ENCODE results near the gene SLC1A7. TPM values are rescaled to one million over a fixed set of nuclear protein-coding genes. Genes with fewer than 3 reads are reported as not detected.

The SLC1A7 gene
- total and polyA plus RNA-seq, 5 experiments from 2014 or later = not detected

DNA sequence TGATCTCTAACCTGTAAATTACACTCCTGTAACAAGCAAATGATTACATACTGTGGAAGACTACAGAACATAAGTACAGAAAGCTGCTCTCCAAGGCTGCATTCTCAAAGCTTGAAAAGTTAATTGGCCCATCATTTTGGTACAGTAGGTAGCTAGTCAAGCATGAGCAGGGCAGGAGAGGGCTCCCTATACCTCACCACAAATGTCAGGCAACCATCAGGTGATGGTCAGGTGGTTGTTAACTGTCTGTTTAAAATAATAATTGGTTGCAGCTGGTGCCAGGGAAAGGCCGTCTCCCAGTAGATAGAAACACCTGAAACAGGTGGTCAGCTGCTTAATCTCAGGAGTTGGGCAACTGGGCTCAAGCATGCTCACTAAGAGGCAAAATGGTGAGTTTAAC is 13.1 kb upstream of the SLC1A7 start:
- no peaks in the 10 kb centered on the region for H3K9me3 Mint-ChIP-seq
- DNase-seq (no peak), ATAC-seq (no peak)
- POLR2A ChIA-PET = no interaction called here
- peaks cover 0 to 4% (median 3%) of the 10 kb centered on the region in 5 donors for H3K27me3 Mint-ChIP-seq
- H3K4me1 Mint-ChIP-seq = no peaks in the 10 kb centered on the region
- H3K4me3 Mint-ChIP-seq = no peak overlapping the region
- no peaks in the 10 kb centered on the region for H3K36me3 Mint-ChIP-seq
- H3K27ac Mint-ChIP-seq = no peak overlapping the region

DNA sequence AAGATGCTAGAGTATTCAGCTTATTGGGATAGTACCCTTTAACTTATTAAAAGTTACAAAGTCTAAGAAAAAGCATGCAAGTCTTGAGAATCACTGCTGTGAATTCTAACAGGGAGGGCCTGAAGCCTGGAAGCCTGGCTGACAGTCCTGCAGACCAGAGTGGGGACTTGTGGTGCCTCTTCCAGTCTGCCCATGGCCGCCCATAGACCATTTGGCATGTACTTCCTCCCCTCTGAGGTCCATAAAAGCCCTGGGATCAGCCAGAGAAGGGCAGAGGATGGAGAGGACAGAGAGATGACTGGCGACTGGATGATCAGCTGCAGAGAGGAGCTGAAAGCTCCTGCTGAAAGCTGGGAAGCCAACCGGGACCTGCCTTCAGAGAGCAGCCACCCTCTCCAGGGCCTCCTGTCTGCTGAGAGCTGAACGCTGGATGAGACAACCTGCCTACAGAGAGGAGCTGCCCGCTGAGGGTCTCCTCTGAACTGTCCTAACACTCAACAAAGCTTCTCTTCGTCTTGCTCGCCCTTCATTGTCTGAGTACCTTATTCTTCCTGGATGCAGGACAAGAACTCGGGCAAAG is 12.5 kb upstream of the SLC1A7 start:
- H3K27me3 Mint-ChIP-seq = peaks cover 0 to 4% (median 3%) of the 10 kb centered on the region in 5 donors
- no peaks in the 10 kb centered on the region for H3K4me1 Mint-ChIP-seq
- no peak for DNase-seq
- peak overlapping the region in 1 of 10 donors; percentile 9 for H3K27ac Mint-ChIP-seq
- H3K36me3 Mint-ChIP-seq = no peaks in the 10 kb centered on the region
- POLR2A ChIA-PET = no interaction called here
- H3K9me3 Mint-ChIP-seq = no peaks in the 10 kb centered on the region
- H3K4me3 Mint-ChIP-seq = no peak overlapping the region
- no peak for ATAC-seq

DNA sequence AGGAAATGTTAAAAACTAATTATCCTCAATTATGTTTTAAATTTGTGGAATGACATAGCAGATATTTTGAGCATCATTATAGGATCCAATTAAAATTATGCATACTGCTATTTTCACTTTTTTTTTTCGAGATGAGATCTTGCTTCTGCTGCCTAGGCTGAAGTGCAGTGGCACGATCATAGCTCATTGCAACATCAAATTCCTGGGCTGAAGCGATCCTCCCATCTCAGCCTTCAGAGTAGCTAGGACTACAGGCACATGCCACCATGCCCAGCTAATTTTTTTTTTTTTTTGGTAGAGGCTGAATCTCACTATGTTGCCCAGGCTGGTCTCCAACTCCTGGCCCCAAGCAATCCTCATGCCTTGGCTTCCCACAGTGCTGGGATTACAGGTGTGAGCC is 11.3 kb upstream of the SLC1A7 start:
- ATAC-seq = no peak
- H3K4me1 Mint-ChIP-seq = no peaks in the 10 kb centered on the region

DNA sequence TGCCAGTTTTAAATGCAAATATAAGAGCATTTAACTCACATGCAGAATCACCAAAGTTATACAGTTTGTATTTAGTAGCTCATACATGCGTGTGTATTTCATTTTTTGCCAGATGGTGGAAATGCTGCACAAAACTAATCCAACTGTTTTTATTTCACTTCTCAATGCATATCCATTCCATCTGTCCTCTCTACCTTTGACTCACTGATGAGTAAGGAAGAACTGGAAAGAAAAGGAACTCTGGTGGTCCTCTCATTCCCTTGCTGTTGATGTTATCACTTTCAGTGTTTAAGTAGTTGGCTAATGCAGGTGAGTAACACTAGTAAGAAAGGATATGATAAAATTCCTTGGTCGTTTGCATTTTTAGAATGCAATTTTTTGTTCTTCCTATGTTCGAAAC is 5.7 kb upstream of the SLC1A7 start:
- DNase-seq = no peak
- H3K4me1 Mint-ChIP-seq = peaks cover 0 to 6% (median 0%) of the 10 kb centered on the region in 4 donors
- no peak for ATAC-seq
- no peak overlapping the region for H3K27ac Mint-ChIP-seq
- no peaks in the 10 kb centered on the region for H3K9me3 Mint-ChIP-seq
- no peaks in the 10 kb centered on the region for H3K36me3 Mint-ChIP-seq
- no peak overlapping the region for H3K4me3 Mint-ChIP-seq
- POLR2A ChIA-PET = no interaction called here
- H3K27me3 Mint-ChIP-seq = peaks cover 0 to 4% (median 0%) of the 10 kb centered on the region in 5 donors

More for the DNA sequence above, 11.3 kb upstream of the SLC1A7 start:
- POLR2A ChIA-PET = no interaction called here
- H3K4me3 Mint-ChIP-seq = no peak overlapping the region
- peaks cover 0 to 4% (median 3%) of the 10 kb centered on the region in 5 donors for H3K27me3 Mint-ChIP-seq
- no peak for DNase-seq
- H3K9me3 Mint-ChIP-seq = no peaks in the 10 kb centered on the region
- H3K27ac Mint-ChIP-seq = no peak overlapping the region
- H3K36me3 Mint-ChIP-seq = no peaks in the 10 kb centered on the region

DNA sequence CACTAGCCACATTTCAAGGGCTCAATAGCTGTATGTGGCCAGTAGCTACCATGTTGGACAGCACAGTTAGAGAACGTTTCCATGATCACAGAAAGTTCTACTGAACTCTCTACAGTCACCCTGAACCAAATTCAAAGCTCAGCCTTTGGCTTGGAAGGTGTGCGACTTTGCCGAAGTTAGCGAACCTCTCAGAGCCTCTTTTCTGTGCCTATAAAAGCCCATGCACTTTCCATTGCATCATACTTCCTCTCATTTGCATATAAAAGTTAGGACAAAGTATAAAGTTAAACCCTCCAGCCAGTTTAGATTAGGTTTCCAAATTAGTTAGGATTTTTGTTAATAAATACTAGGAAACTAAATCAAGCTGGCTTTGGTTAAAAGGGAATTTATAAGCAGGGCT is 4.7 kb upstream of the SLC1A7 start:
- no peak for DNase-seq
- H3K36me3 Mint-ChIP-seq = no peaks in the 10 kb centered on the region
- H3K4me1 Mint-ChIP-seq = peaks cover 0 to 6% (median 0%) of the 10 kb centered on the region in 4 donors
- POLR2A ChIA-PET = no interaction called here
- H3K27ac Mint-ChIP-seq = no peak overlapping the region
- H3K4me3 Mint-ChIP-seq = no peak overlapping the region
- peaks cover 0 to 2% (median 0%) of the 10 kb centered on the region in 5 donors for H3K27me3 Mint-ChIP-seq
- no peak for ATAC-seq
- no peaks in the 10 kb centered on the region for H3K9me3 Mint-ChIP-seq

DNA sequence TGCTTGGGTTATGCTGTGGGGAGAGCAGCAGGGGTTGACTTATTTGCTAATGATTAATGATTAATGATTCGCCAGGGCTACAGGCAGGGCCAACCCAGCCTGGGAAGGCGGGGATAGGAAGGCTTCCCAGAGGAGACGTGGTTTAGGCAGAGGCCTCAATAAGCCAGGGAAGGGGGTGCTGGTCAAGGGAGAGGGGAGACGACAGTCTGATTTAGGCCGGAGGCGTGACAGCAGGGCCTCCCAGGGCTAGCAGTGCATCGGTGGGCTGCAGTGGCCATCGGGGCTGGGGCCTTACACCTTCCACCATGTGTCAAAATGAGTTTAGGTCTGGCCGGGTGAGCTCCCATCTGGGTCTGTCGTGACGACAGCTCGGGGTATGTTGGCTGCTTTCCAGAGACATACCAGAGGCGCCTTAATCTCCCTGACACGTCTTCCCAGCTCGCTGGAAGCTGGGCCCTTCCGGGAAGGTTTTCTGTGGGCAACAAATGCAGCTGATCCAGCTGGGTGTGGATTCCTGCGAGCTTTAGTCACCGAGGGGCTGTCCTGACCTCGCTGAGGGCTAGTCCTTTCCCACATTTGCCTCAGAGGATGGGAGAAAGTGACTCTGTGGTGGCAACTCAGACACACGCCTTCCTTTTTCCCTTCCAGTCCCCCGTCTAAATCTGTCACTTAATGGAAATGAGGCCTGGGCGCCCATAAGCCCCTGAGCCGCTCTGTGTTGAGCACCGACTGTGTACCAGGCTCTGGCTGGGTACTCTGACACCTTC is 3.7 kb upstream of the SLC1A7 start:
- peaks cover 0 to 6% (median 0%) of the 10 kb centered on the region in 4 donors for H3K4me1 Mint-ChIP-seq
- H3K27me3 Mint-ChIP-seq = peaks cover 0 to 5% (median 2%) of the 10 kb centered on the region in 5 donors
- ATAC-seq (no peak), DNase-seq (no peak)
- no peaks in the 10 kb centered on the region for H3K36me3 Mint-ChIP-seq
- POLR2A ChIA-PET = no interaction called here
- H3K9me3 Mint-ChIP-seq = no peaks in the 10 kb centered on the region
- H3K4me3 Mint-ChIP-seq = no peak overlapping the region
- no peak overlapping the region for H3K27ac Mint-ChIP-seq

DNA sequence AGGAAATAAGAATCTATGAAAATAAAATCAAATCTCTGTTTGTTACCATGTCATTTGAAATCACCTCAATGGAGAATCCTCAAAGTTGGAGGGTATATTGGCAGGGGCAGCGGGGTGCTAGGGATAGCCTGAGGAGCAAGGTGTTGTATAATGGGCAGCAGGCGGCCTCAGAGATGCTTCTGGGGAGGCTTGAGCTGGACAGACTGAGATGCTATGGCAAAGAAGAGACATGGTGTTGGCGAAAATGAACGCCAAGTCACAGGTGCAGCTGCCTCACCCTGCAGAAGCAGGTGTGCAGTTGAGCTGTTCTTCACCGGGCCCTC is 3.1 kb upstream of the SLC1A7 start:
- H3K36me3 Mint-ChIP-seq = no peaks in the 10 kb centered on the region
- peaks cover 0 to 5% (median 2%) of the 10 kb centered on the region in 5 donors for H3K27me3 Mint-ChIP-seq
- H3K4me1 Mint-ChIP-seq = peaks cover 0 to 6% (median 0%) of the 10 kb centered on the region in 4 donors
- POLR2A ChIA-PET = no interaction called here
- no peak overlapping the region for H3K4me3 Mint-ChIP-seq
- DNase-seq (no peak), ATAC-seq (no peak)
- no peaks in the 10 kb centered on the region for H3K9me3 Mint-ChIP-seq
- no peak overlapping the region for H3K27ac Mint-ChIP-seq

DNA sequence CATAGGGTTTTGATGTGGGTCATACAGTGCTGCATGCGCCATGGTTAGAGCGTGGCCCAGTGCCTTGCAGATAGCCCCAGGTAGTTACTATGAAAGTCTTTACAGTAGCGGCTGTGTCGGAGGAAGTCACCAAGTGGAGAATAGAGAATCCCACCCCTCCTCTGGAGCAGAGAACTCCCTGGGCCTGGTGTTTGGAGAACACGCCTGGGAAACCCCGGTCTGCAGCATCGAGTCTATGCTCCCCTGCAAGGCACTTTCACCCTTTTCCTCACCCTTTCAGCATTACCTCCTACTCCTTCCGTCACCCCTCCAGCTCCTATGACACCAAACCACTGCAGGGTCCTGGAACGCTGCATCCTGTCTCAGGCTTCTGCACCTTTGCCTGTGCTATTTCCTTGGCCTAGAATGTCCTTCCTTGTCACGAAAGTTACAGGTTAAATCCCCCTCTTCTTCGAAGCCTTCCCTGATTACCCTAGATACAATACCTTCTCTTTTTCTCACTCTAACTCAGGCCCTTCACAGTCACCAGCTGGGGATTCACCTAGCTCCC is 2.7 kb upstream of the SLC1A7 start:
- ATAC-seq (no peak), DNase-seq (no peak)
- Mint-ChIP-seq H3K36me3 (no peaks in the 10 kb centered on the region), H3K27me3 (peaks cover 0 to 5% (median 2%) of the 10 kb centered on the region in 5 donors), H3K27ac (no peak overlapping the region), H3K4me1 (peaks cover 0 to 6% (median 0%) of the 10 kb centered on the region in 4 donors), H3K4me3 (no peak overlapping the region), H3K9me3 (no peaks in the 10 kb centered on the region)
- POLR2A ChIA-PET = no interaction called here

DNA sequence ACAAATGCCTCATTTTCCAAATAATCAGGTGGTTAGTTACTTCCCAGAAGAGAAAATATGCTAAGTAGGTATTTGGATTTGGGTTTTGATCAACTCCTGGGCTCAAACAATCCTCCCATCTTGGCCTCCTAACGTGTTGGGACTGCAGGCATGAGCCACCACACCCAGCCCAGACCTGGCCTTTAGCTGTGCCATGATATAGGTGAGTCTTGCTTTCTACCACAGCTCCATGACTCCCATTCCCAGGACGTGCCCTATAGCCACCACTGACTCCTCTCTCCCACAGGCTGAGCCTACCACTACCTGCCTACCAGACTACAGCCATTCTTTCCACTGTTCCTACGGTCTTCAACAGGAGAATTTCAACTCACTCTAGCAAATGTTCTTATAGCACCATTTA is 1.8 kb upstream of the SLC1A7 start:
- H3K4me1 Mint-ChIP-seq = peaks cover 0 to 6% (median 0%) of the 10 kb centered on the region in 4 donors
- H3K27ac Mint-ChIP-seq = no peak overlapping the region
- ATAC-seq (no peak), DNase-seq (no peak)
- no peaks in the 10 kb centered on the region for H3K9me3 Mint-ChIP-seq
- H3K36me3 Mint-ChIP-seq = no peaks in the 10 kb centered on the region
- H3K4me3 Mint-ChIP-seq = no peak overlapping the region
- POLR2A ChIA-PET = no interaction called here
- H3K27me3 Mint-ChIP-seq = peaks cover 0 to 5% (median 2%) of the 10 kb centered on the region in 5 donors

DNA sequence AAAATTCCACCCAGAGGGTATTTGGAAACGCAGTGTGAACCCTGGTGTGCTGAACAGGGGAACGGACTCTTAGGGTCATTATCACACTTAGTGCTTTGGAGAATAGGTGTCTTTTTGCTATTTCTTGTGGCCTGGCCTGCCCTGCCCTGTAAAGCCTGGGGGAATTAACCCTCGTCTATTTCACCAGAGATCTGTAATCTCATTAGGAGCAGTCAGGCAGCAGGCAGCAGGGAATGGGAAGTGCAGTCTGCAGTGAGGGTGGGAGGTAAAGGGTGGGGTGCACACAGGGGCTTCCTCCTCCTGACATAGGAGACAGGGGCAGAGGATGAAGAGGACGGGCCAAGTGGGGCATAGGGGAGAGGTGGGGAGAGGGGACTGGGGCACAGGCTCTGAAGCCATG is 1.1 kb upstream of the SLC1A7 start:
- ATAC-seq = no peak

DNA sequence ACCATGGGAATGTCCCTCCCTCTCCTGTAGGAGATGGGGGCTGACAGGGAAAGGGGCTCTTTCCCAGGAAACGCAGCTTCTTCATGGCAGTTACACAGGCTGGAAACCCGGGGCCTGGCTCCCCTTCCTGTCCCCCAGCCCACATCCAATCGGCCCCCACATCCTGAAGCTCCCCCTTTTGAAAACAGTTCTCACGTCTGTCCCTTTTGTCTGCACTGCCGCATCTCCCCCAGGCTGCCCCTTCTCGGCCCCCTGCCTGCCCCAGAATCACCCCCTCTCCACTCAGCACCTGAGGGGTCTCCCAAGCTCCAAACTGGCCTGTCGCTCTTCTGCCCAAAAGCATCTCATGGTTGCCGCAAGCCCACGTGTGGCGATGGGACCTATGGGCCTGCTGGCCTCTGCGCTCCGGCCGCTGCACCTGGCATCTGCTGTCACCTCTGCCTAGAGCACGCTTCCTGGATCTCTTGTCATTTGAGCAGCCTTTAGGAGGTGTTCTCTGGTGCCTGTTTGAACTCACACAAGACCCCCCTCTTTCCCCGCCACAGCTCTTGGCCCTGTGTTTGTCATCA is 867 bp downstream of the SLC1A7 start:
- H3K36me3 Mint-ChIP-seq = peaks cover 0 to 11% (median 4%) of the 10 kb centered on the region in 3 donors
- no peak for ATAC-seq
- H3K27ac Mint-ChIP-seq = no peak overlapping the region
- H3K9me3 Mint-ChIP-seq = peaks cover 0 to 12% (median 3%) of the 10 kb centered on the region in 9 donors
- POLR2A ChIA-PET = no interaction called here
- DNase-seq = no peak
- no peak overlapping the region for H3K4me3 Mint-ChIP-seq
- H3K4me1 Mint-ChIP-seq = peaks cover 0 to 6% (median 0%) of the 10 kb centered on the region in 4 donors
- H3K27me3 Mint-ChIP-seq = peaks cover 0 to 5% (median 2%) of the 10 kb centered on the region in 5 donors

More for the DNA sequence above, 1.1 kb upstream of the SLC1A7 start:
- Mint-ChIP-seq H3K9me3 (peaks cover 0 to 4% (median 0%) of the 10 kb centered on the region in 9 donors), H3K27me3 (peaks cover 0 to 5% (median 2%) of the 10 kb centered on the region in 5 donors), H3K27ac (no peak overlapping the region), H3K4me3 (no peak overlapping the region), H3K36me3 (no peaks in the 10 kb centered on the region), H3K4me1 (peaks cover 0 to 6% (median 0%) of the 10 kb centered on the region in 4 donors)
- DNase-seq = no peak
- POLR2A ChIA-PET = no interaction called here

DNA sequence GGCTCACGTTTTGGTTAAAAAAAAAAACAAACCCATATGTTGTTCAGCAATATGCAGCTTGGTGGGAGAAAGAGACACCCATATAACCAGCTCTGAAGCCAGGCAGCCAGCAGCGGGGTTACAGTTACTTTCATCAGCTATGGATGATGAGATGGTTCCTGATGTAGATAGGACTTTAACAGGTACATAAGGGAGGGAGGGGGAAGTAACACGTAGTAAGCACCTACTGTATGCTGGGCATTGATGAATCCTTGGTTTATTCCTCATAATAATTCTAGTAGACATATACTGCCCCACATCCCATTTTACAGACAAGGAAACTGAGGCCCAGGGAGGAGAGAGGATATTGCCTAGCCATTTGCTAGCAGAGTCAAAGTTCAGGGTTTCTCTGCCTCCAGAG is 2.0 kb downstream of the SLC1A7 start:
- H3K27me3 Mint-ChIP-seq = peaks cover 0 to 5% (median 2%) of the 10 kb centered on the region in 5 donors
- ATAC-seq (no peak), DNase-seq (no peak)
- POLR2A ChIA-PET = no interaction called here
- peaks cover 0 to 12% (median 3%) of the 10 kb centered on the region in 9 donors for H3K9me3 Mint-ChIP-seq
- peaks cover 0 to 11% (median 4%) of the 10 kb centered on the region in 3 donors for H3K36me3 Mint-ChIP-seq
- H3K27ac Mint-ChIP-seq = no peak overlapping the region
- peak overlapping the region in 1 of 10 donors; percentile 29 for H3K4me3 Mint-ChIP-seq
- H3K4me1 Mint-ChIP-seq = peaks cover 0 to 4% (median 0%) of the 10 kb centered on the region in 4 donors

DNA sequence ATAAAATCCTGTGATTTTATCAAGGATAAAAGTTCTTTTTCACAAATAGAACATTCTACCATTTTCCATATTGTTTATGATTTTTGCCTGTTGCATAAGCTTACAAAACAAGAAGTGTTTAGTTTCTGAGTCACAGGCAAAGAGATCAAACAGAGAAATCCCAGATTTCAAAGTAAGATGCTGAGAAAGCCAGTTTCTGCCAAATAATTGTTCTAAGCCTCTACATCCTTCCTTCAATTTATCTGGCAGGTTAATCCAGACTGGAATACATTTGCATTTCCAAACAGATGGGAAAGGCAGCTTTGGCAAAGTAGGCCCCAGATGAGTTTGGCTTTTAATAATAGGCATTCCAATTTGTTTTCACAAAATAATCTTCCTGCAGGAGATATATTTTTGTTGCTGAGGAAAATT is 2.5 kb downstream of the SLC1A7 start:
- POLR2A ChIA-PET = no interaction called here
- H3K27ac Mint-ChIP-seq = no peak overlapping the region
- ATAC-seq (no peak), DNase-seq (no peak)
- peaks cover 0 to 5% (median 2%) of the 10 kb centered on the region in 5 donors for H3K27me3 Mint-ChIP-seq
- peaks cover 0 to 11% (median 4%) of the 10 kb centered on the region in 3 donors for H3K36me3 Mint-ChIP-seq
- peaks cover 0 to 3% (median 0%) of the 10 kb centered on the region in 4 donors for H3K4me1 Mint-ChIP-seq
- H3K9me3 Mint-ChIP-seq = peaks cover 0 to 12% (median 3%) of the 10 kb centered on the region in 9 donors
- H3K4me3 Mint-ChIP-seq = no peak overlapping the region

Measured in naive thymus-derived CD8-positive, alpha-beta T cell (primary cell).